Fibroblast of upper back skin (primary cell): ENCODE measurements around the gene SLC7A1.

ENCODE experiments used
- DNase-seq: peaks from one replicate; pipeline ENCODE4 v3.0.0-alpha.2; 2013

Gene SLC7A1

DNA sequence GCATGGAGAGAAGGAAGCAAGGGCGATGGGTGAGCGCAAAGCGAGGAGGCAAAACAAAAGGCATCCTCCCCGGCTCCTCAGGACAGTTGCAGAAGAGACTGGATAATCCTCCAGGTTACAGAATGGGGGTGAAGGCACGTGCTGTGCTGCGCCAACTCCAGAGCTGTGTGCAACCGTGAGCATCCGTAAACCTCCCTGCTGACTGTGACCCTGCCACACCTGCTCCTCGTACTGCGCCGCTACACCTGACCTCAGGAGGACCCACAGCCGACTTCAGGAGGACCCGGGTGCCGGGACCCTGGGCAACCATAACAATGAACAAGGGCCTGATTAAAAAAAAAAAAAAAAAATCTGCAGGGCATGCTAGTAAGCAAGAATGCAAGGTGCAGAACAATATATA, 68.7 kb downstream of the SLC7A1 start:
- no peak for DNase-seq

DNA sequence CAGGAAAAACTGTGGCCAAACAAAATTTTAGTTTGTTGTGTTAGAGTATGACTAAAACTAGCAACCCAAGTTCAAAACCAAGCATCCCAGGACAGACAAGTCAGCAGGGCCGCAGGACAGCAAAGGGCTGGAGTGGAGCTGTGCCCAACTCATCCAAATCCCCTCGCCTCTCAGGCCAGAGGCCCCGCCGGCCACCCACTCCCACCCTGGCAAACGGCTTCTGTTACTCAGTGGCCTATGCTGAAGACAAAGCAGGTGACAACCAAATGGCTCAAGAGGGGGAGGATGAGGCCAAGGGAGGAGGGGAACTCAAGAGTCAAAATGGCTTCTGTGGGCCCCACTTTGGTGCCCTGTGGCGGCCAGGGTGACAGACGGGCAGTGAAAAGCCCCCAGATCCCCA, 69.7 kb downstream of the SLC7A1 start:
- no peak for DNase-seq

DNA sequence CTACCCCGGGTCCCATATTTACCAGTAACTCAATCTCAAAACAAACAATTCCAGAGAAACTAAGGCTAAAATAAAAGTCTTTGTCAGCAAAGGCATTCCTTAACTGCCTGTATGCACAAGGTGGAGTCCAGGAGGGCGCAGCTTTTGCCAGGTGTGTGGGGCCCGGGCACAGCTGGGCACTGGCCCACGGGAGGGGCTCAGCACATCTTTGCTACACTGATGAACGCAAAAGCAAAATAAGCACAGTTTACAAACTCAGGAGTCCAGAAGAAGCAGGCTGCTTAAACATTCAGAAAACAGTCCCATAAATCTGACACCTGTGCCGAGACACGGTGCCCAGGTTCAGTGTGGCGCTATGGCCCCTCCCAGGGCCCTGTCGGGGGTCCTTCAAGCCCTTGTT, 70.8 kb downstream of the SLC7A1 start:
- DNase-seq, result no peak

DNA sequence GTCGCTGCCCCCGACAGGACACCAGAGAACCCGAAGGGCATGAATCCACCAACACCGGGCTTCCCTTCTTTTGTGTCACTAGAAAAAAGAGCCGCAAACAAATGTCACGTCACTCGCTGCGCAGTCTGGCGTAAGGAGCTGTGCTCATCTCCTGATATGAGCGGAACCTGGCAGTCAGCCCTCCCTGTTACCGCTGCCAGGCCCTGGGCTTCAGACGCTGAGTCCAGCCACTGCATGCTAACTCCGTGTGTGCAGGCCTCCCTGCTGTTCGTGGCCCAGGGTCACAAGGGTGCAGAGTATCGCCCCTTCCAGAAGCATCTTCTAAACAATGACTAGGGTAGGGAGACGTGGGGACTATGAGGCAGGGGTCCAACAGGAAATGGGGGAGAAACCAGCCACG, 71.3 kb downstream of the SLC7A1 start:
- peak; percentile 31 for DNase-seq

DNA sequence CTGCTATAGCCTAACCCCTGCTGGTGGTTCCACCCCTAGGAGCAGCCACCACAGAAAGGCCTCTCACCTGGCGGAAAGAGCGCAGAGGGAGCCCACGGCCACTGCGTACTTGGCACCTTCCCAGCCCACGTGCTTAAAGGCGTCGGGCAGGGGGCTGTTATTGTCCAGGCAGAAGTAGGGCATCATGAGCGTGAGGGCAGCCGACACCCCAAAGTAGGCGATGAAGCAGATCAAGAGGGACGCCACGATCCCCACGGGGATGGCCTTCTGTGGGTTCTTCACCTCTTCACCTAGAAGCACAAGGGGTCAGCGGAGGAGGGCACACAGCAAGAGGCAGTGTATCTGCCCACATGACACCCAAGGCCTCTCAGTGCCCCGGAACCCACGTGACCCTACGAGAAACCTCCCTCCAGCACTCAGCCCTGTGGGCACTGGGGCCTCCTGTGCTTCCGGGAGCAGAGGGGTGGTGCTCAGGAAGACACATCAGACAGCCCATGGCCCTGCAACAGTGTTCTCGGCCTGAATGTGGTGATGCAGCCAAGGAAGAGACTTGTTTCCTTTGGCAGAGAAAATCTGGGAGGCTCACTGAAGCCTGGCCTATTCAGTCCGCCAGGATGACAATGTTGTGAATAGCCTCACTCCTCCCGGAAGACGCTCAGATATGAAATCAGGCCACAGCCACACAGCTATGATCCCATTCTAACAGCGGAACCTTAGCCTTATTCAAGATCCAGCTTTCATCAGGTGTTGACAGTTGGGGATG, 72.1 kb downstream of the SLC7A1 start:
- peak; percentile 86 for DNase-seq

DNA sequence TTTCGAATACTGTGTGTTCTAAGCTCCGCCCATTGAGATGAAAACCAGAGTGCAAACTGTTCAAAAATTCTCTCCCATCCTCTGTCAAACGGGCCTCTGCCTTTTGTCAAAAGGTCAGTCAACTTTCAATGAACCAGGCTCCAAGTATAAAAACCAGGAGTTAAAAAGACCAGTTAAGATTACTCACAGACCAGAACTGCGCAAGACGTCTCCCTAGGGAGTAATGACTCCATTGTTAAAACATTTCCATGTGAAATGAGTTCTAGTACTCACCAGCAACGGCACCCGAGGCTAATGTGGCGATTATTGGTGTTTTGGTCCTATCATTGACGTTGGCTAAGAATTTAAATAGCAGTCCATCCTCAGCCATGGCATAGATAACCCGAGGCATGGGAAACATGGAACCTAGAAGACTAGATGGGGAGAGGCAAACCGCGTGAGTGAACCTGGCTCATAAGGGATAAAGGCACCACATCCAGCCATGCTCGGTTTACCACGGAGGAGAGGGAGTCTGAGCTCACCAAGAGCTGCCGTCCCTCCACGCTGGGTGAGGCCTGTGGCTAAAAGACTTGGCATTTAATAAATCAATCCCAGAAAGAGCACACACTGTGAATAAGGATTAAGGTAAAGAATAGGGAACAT, 73.3 kb downstream of the SLC7A1 start:
- peak; percentile 98 for DNase-seq

DNA sequence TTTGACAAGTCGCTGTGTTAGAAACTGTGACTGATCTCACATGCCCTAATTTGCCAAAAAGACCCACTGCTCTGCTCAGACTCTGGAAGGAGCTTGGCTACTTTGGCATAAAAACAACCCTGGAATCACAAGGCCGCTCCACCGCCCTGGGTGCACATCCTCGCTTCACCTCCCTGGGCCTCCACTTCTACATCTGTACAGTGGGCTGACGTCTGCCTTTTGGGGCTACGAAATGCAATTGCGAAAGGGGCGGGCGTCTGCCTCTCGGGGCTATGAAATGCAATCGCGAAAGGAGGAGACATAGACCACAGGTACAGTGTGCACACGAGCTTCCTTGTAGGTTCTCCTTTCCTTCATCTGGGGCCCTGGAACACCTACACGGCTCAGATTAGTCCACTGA, 74.2 kb downstream of the SLC7A1 start:
- DNase-seq, result no peak

DNA sequence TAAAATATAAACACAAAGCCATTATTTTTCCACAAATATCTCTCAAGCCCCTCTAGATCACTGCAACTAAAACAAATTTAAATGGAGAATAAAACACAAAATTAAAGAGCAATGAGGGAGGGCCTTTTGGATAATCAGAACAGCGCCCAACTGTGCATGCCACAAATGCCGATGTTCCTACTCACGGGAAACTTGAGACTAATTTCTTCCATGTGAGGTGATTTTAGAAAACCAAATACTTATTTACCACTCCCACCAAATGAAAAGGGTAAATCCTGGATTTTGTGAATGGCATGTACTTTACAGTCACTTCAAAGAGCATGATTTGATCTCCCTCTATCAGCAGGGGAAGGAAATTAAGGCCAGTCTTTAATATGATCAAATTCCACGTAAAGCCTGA, 74.8 kb downstream of the SLC7A1 start:
- DNase-seq, result peak; percentile 90

DNA sequence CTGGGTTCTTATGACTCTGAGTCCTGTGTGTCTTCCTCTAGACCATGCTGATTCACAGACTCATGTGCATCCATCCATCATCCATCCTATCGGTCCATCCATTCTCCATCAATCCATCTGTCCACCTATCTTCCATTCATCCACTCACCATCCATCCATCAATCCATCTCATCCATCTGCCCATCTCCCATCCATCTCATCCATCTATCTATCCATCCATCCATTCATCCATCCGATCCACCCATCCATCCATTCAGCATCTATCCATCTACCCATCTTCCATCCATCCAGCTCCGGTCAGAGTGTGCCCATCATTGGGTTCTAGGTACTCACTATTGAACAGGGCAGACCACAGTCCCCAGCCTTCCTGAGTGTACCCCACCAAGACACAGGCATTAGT, 75.6 kb downstream of the SLC7A1 start:
- no peak for DNase-seq

DNA sequence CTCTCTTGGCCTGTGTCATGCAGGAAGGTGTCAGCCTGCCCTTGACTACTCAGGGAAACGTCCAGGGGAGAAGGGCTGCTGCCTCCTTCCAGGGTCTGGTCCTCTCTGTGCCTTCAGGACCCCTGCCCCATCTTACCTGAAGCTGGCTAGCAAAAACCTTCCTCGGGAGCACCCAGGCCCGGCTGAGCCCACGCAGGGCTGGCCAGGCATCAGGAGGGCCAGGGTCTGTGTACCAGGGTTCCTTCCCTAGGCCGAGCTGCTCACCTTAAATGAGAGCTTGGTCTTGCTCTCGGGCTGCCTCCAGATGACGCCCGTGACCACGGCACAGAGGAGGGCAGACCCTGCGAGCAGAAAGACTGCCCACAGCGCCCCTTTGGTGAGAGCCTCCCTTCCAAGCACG, 78.6 kb downstream of the SLC7A1 start:
- DNase-seq, result no peak

DNA sequence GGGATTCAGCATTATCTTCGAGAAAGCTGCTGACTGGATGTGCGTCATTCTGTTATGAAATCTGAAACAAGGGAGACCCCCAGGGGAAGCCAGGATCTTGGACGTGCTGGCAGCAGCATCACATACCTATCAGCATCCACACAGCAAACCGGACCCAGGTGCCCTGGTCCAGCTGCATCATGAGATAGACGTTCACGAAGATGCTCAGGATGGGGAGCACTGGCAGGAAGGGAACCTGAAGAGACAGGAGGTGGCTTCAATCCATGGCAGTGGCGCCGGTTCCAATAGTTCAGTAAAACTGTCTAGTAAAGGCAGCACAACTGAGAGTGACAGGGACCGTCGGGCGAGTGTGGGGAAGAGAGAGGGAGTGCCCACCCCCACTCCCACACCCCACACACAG, 79.5 kb downstream of the SLC7A1 start:
- DNase-seq, result no peak

DNA sequence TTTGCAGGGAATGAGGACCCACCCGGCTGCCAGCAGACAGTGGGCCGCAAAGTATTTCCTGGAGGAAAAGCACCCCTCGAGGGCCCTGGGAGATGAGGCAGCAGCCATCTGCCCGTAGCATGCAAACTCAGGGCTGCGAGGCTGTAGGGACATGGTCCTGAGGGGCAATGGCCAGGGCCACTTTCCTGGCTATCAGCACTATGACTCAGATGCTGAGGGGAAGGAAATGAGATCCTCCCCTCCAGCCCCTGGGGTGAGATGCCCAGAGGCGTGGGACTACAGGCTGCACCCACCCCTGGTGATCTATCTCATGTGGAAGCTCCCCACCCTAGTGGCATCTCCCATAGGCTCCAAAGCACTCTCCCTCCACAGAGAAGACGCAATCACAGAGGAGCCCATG, 80.1 kb downstream of the SLC7A1 start:
- no peak for DNase-seq

DNA sequence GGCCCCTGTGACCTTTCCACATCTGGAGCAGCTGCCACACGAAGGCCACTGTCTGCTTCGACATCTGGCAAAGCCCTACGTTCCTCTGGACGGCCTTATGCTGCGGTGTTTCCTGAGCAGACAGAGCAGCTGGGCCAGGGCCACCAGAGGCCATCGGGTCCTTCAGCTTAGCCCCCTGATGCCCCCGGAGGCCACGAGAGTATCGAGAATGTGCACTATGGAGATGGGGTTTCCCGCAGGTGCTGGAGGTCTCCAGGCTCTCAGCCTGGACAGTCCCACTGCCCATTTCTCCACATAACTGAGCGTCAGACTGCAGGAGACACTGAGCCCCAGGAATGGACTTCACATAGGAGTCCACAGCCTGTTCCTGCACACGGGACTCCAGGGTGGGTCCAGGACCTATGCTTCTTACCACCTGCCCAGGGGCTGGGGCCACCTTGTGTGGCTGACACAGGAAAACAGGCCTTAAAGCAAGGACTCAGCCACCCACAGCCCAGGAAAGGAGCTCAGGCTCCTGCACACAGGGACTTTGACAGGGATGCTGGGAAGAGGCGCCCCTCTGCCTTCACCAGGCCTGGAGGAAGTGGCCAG, 80.7 kb downstream of the SLC7A1 start:
- no peak for DNase-seq

DNA sequence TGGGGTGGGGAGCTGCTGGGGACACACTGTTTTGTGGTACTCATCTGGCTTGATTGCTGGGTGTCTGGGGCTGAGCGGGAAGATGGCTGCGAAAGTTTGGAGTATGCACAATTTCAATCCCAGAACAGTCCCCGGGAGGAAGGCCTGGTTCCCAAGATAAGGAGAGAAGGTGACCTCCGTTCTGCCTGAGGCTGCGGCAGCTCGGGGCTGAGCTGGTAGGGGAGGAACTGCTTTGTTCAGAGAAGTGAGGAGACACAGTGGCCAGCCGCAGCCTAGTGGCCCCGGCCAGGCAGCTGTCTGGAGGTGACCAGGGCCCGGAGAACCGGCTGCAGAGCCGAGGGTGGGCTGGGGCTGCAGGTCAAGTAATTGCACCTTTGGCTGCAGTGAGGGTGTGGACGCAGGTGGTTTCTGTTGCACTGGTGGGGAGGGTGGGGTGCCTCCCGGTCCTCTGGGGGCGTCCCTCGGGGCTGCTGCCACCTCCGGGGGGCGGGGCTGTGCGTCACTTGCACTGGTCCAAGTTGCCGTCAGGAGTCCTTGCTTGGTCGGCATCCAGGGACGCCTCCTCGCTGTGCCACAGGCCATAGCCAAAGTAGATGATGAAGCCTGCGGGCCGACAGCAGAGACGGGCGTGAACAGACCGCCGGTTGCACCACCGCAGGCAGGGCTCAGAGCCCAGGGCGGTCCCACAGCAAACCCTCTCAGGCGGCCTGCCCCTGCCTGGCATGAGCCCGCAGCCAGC, 81.3 kb downstream of the SLC7A1 start:
- DNase-seq, result no peak

DNA sequence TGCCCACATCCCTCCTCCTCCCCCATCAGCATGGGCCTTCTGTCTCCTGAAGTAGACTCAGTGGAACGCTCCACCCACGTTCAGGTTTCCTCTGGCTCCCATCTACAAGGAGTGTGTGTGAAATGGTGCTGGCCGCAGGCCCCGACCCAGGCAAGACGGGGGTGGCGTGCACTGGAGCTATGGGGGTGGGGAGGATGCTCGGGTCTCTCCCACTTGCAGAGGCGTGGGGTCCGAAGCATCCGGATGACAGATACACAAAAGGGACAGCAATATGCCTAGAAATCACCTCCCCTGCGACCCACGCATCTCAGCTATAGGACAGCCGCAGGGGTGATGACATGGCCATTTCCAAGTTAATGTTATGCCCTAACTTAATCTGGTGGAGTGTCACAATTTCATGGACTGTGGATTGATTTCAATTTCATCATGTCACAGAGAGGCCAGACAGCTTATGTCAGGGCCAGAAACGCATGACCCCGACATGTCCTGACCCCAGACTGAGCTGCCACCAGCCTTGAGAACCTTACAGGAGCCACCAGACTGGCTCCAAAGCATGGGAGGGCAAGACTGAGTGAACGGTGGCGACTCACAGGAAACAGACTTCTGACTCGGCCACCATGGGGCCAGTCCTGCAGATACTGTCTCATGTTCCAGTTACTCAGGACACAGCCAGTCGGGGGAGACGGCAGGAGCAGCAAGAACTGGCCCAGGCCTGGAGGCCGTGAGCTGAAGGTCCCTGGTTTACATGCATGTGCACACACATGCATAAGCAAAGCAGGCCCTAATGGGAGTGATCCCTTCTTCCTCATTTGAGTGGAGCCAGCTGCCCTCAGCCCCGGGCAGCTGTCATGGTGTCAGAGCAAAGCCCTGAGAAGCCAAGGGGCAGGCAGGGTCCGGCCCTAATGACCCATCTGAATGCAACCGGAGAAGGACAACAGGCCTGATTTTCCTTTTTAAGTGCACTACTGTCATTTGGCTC, 82.2 kb downstream of the SLC7A1 start:
- peak; percentile 25 for DNase-seq

DNA sequence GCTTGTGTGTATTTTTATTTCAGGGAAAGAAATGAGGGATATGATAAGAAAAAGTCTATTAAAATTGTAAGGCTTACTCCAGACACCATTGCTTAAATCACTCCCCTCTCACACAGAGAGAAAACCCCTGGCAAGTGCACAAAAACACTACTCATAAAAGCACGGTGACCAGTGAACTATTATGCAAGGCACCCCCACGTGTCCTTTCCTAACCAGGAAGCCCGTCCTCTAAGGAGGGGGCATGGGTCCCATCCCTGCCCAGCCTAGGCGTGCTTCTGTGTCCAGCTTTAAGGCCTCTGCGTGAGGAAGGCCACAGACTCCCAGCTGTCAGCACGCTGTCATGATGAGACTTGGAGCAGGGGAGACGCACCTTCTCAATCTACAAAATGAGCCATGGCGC, 83.5 kb downstream of the SLC7A1 start:
- DNase-seq, result peak; percentile 44

DNA sequence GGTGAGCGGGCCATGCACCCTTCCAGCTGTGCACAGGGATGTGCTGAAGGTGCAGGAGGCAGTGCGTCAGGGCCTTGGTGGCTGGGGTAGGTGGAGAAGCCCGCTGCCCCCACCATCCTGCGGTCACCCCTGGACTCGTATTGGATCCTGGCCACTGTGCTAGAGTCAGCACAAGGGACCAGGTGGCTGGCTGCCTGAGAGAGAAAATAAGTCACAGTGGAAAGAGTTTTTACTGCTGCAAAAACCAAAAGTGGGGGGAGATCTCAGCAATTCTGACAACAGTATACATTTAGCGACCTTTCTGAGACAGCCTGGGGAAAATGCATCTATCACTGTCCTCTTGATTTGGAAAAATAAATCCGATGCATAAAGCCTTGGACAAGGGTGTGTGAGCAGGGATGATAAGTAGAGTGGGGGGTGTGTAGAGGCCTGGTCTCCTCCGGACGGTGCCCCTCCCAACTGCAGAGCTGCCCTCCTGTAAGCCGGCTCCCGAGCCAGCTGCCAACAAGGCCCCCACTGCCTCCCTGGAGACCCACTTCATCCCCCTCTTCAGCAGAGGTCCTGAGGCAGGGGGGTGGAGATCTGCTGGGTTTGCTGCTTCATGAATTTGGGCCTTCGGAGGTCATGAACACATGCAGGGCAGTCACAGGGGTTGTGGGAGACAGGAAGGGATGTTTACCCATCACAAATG, 84.2 kb downstream of the SLC7A1 start:
- DNase-seq, result no peak

DNA sequence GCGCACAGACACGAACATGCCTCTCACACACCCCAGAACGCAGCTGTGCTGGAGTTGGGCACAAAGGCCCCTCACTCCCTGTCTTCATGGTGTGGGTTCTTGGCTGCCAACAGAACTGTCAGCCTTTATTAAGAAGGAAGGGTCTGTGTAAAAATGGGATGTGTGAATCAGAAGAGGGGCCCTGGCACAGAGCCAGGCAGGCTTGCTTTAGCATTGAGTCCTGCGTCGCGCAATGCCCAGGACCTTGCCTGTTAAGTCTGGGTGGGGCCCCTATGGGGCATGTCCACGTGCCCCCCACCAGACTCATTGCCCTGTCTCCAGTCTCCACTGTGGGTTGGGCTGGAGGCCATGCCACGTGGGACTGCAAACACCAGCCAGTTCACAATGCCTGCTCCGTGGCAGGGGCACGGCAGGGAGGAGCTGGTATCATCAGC, 84.8 kb downstream of the SLC7A1 start:
- DNase-seq, result no peak

DNA sequence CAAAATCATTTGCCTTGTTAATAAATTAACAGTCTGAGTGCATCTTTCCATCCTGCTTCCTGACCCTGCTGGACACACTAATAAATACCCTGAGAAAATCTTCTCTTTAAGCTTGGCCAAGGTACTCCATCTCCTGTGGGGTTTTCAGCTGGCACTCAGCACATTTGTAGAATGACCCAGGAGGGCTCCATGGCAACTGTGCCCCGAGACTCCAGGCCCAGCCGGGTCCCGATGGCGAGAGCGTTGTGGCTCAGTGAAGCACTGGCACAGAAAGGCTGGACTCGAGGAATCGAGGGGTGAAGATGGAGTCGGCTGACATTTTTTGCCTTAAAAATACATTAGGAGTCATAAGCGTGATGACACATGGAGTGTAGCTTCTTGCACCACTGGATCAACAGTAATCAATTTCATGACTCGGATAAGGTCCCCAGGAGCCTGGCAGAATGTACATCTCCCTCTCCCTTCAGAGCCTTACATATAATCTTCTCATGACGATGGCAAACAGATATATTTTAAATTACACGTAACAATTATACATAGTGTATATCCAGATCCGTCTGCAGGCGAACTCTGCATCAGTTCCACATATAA, 85.4 kb downstream of the SLC7A1 start:
- peak; percentile 50 for DNase-seq

DNA sequence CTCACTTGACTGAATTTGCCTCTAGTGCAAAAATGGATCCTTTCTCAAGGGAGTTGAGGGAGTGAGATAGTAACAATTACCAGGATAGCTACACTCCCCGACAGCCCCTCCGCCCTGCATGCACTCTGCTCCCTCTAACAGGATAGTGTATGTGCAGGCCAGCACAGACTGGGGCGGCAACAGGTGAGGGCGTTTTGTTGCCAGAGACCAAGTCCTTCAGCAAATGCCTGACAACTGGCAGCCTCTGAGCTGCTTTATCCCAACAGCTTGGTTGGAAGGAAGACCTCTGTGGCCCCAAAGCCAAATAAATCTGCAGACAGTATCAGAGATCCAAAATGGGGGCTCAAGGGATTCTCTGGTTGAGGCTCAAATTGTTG, 86.6 kb downstream of the SLC7A1 start:
- no peak for DNase-seq

DNA sequence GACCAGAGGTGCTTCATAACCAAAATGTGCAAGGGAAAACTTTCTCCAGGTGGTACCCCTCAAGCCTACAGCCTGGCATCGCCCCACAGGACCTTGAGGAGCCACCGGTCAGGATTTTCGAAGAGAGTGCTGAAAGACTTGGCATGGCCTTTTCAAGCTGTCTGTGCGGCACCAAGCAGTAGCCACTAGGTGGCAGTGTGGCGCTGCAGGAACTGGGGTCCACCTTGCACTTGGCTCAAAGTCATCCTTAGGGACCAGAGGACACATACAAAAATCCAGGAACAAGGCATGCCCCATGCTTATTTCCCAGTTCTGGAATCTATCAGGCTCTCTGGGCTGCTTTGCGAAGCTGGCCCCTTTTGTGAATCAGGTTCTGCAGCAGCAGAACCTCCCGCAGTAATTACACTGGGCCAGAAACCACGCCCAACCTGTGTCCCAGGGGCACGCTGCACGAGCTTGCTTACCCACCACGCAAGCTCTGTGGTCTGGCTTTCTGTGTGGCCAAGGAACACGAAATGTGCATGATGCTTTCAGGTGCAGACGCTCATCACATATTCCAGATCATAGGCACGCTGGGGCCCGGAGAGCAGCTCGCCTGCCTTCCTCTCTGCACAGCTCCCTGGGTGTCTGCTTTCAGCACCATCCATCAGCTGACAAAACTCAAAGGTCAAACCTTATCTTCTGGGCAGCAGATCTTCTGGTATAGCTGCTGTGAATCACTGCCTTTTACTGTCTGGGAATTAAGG, 87.2 kb downstream of the SLC7A1 start:
- peak; percentile 79 for DNase-seq
